Muscle of arm (tissue), 12 donors: ENCODE data around the gene GNPTG. TPM values are rescaled to one million over a fixed set of nuclear protein-coding genes. Genes with fewer than 3 reads are reported as not detected.
"Not testable (repeated sequence)": the region's sequence is repeated elsewhere in the genome, so short reads cannot be mapped to it uniquely, and the experiment has no call there.

Experiments used
- DNase-seq: peaks from one replicate; pipeline ENCODE4 v3.0.0-alpha.2; 2013
- polyA plus RNA-seq, 12 donors: library from polyadenylated mRNA; unstranded; fragments of 120-200 nt; gene quantifications; one replicate each; pipeline ENCODE4 v1.2.1, GENCODE V29; 2013; ENCODE audit not compliant: insufficient read length in 12 of 12

GNPTG gene
- polyA plus RNA-seq, 12 donors, result 24.1 to 57.3 (median 34.2) TPM; not detected in 1

- no peak for DNase-seq
Observed at GRCh38 chr16:1315081-1316032, 36.4 kb upstream of the GNPTG start.

GRCh38 chr16:1316033-1316405 lies 35.7 kb upstream of the GNPTG start:
- no peak for DNase-seq

- no peak for DNase-seq
Observed at GRCh38 chr16:1317479-1318267, 34.1 kb upstream of the GNPTG start.

- no peak for DNase-seq
Observed at GRCh38 chr16:1318268-1318545, 33.5 kb upstream of the GNPTG start.

- no peak for DNase-seq
Observed at GRCh38 chr16:1319041-1319440, 32.7 kb upstream of the GNPTG start.

- no peak for DNase-seq
Observed at GRCh38 chr16:1320097-1320496, 31.6 kb upstream of the GNPTG start.

- DNase-seq, result no peak
Observed at GRCh38 chr16:1320658-1321240, 31.0 kb upstream of the GNPTG start.

- no peak for DNase-seq
Observed at GRCh38 chr16:1322407-1322806, 29.3 kb upstream of the GNPTG start.

- no peak for DNase-seq
Observed at GRCh38 chr16:1323296-1324239, 28.2 kb upstream of the GNPTG start.

GRCh38 chr16:1324286-1324826 lies 27.4 kb upstream of the GNPTG start:
- DNase-seq, result no peak

GRCh38 chr16:1325261-1325660 lies 26.5 kb upstream of the GNPTG start:
- no peak for DNase-seq

- no peak for DNase-seq
Observed at GRCh38 chr16:1325673-1326371, 25.9 kb upstream of the GNPTG start.

GRCh38 chr16:1326391-1326790 lies 25.3 kb upstream of the GNPTG start:
- DNase-seq, result no peak

- no peak for DNase-seq
Observed at GRCh38 chr16:1326946-1327618, 24.6 kb upstream of the GNPTG start.

GRCh38 chr16:1327619-1327947 lies 24.1 kb upstream of the GNPTG start:
- no peak for DNase-seq

- DNase-seq, result not testable (repeated sequence)
Observed at GRCh38 chr16:1328136-1328535, 23.6 kb upstream of the GNPTG start.

GRCh38 chr16:1328961-1329360 lies 22.8 kb upstream of the GNPTG start:
- DNase-seq, result not testable (repeated sequence)

- no peak for DNase-seq
Observed at GRCh38 chr16:1330260-1330914, 21.3 kb upstream of the GNPTG start.

GRCh38 chr16:1330931-1331711 lies 20.6 kb upstream of the GNPTG start:
- DNase-seq, result no peak
